ENCODE measurements around the gene WASHC1.
"Not testable (repeated sequence)": the region's sequence is repeated elsewhere in the genome, so short reads cannot be mapped to it uniquely, and the experiment has no call there.

WASHC1 gene, protein sequence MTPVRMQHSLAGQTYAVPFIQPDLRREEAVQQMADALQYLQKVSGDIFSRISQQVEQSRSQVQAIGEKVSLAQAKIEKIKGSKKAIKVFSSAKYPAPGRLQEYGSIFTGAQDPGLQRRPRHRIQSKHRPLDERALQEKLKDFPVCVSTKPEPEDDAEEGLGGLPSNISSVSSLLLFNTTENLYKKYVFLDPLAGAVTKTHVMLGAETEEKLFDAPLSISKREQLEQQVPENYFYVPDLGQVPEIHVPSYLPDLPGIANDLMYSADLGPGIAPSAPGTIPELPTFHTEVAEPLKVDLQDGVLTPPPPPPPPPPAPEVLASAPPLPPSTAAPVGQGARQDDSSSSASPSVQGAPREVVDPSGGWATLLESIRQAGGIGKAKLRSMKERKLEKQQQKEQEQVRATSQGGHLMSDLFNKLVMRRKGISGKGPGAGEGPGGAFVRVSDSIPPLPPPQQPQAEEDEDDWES

DNA sequence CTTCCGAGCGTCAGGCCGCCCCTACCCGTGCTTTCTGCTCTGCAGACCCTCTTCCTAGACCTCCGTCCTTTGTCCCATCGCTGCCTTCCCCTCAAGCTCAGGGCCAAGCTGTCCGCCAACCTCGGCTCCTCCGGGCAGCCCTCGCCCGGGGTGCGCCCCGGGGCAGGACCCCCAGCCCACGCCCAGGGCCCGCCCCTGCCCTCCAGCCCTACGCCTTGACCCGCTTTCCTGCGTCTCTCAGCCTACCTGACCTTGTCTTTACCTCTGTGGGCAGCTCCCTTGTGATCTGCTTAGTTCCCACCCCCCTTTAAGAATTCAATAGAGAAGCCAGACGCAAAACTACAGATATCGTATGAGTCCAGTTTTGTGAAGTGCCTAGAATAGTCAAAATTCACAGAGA, at the start of gene WASHC1:
Gene WASHC1 (minus strand): TSS at position 101 of the 400 bp plus-strand sequence. CDS start 4,457 bp downstream, outside the sequence.
- not testable (repeated sequence) for DNase-seq (ENCODE audit: low spot score)

DNA sequence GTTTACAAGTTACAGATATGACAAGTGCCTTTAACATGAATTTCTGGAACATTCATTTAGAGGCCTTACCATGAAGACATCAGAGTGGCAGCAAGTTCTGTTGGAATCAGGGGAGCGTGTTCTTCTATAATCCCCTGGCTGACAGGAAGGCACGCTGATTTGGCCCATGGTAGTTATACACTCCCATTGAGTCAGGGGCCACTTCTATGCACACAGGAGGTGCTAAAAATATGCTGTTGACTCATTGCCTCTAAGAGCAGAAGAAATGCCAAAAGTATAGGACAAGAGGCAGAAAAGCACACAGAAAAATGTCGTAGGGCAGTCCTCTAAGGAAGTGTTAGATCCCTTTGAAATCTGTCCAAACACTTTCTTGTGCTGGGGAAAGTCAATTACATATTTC, 49.1 kb upstream of the WASHC1 start:
- not testable (repeated sequence) for DNase-seq (ENCODE audit: low spot score)

DNA sequence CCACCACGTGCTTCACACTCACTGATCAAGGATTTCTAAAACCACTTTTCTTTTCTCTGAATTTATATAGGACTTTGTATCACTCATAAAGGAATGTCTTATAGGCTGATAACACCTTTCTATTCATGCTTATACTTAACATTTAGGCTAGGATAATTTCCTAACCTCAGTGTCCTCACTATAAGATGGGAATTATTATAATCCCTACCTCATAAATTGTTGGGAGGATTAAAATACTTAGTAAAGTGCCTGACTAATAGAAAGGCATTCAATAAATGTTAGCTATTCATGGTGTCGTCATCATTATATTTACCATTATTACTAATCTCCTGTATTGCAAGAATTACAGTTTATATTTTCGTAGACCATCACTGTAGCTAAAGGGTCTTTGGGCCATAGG, 47.1 kb upstream of the WASHC1 start:
- not testable (repeated sequence) for DNase-seq (ENCODE audit: low spot score)

DNA sequence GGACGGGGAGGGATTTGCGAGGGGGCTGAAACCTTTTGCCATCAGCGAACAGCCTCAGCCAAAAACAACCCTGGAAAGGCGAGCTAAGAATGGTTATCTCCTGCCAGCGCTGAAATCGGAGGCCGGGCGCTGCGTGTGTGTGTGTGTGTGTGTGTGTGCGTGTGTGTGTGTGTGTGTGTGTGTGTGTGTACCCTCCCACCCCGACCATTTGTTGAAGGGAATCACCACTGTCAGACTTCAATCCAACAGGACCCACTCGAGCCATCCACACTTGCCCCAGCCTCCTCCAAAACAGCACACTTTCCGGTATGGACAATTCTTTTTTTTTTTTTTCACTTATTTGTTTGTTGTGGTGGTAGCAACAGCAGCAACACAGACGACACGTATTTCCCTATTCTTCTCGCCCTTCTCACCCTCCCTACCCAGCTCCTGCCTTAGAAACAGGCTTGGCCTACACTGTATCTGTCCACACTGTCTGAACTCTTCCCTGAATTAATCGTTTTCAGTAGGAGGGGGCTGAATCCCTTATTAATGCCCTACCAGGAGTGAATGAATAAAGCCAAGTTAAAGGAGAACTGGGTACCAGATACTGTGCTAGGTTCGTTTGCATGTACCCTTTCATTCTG, 44.8 kb upstream of the WASHC1 start:
- not testable (repeated sequence) for DNase-seq (ENCODE audit: low spot score)

DNA sequence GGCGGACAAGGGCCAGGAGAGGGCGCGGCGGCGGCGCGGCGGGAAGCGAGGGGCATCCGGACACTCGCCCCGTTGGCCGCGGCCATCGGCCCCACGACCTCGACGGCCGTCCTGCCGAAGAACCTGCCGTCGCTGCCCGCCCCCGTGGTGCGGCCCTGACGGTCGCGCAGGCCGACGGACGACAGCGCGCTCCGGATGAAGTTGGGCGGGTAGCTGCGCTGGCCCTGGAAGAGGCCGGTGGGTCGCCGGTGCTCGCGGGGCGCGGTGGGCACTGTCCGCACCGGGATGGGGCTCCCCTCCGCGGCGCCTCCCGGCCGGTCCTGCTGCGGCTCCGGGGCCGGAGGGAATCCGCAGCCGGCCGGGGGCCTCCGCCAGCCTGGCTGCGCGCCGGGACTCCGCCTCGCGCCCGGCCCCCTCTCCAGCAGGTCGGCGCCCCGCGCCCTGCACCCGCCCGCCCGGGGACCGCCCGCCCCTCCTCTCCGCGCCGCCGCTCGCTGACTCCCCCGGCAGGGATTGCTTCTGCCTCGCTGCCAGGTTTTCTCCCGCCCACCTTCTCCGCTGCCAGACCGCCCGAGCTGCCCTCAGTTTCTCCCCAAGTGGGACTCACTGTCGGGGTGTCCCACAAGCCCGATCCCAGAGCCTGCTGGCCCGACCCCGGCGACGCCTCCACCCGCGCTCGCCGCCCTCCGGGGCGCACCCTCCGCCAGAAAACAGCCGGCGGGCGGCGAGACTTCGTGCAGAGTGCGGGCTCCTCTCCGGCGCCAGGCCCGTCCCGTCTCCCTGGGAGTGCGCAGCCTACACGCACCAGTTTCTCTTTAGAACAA, 44.0 kb upstream of the WASHC1 start:
- peak; percentile 61 for DNase-seq (ENCODE audit: low spot score)

DNA sequence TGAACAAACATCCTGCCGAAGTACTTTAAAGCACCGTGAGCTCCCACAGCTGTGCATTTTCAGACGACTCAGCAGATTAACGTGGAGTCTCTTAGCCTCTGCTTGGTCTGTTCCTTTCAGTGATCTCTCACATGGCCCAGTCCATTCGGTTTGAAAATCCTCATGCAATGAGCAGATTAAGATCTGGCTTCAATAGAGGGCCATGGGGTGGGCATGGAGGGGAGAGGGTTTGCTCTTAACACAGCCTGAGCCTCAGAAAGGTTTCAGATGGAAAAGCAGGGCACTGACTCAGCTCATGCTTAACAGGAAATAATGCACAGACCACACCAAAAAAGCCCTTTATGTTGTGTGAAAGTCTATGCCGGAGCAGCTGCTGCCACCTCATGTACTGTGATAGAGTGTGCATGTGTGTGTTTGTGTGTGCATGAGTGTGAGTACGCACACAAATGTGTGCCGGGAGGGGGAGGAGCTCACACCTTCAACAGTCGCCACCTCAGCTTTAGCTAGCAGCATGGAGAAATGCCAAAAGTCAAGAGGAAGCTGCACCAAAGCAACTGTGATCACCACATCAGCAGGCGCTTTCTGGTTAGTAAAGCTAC, 33.9 kb upstream of the WASHC1 start:
- not testable (repeated sequence) for DNase-seq (ENCODE audit: low spot score)

DNA sequence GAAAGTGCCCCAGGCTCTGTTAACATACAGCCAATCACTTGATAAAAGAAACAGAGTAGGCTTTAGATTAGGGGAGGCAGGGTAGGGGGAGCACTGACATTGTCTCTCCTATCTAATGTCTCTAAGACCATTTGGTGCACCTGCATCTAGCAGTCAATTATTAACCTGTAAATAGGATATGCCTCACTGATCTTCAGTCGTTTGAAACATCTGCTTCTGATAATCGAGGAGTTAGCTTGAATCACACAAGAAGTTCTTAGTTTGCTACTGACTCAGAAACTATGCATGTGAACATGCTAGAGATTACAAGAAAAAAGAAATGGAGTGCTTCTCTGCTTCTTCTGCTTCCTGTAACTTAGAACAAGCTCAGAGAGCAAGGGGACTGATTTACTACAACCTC, 23.4 kb upstream of the WASHC1 start:
- DNase-seq (ENCODE audit: low spot score), result not testable (repeated sequence)

DNA sequence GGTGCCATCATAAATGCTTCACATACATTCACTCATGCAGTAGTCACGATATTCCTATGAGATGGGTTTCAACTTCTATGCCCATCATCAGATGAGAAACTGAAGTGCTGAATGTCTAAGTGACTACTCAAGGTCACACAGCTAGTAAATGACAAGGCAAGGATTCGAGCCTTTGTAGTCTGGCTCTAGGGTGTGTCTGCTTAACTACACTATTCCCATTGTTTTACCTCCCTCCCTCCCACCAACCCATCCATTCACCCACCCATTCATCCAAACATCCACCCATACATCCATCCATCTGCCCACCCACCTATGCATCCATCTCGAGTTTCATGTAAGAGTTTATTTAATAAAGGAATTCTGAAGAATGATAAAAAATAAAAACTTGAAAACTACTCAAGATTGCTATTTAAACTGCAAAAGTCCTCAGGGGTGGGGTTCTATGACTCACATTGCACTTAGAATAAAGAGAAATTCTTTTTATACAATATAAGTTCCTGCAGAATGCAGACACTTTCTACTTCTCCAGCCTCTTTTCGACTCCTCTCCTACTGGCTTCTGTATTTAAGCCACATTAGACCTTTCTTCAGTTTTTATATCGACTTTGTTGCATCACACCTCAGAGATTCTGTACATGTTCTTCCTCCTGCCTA, 19.1 kb upstream of the WASHC1 start:
- DNase-seq (ENCODE audit: low spot score), result not testable (repeated sequence)

DNA sequence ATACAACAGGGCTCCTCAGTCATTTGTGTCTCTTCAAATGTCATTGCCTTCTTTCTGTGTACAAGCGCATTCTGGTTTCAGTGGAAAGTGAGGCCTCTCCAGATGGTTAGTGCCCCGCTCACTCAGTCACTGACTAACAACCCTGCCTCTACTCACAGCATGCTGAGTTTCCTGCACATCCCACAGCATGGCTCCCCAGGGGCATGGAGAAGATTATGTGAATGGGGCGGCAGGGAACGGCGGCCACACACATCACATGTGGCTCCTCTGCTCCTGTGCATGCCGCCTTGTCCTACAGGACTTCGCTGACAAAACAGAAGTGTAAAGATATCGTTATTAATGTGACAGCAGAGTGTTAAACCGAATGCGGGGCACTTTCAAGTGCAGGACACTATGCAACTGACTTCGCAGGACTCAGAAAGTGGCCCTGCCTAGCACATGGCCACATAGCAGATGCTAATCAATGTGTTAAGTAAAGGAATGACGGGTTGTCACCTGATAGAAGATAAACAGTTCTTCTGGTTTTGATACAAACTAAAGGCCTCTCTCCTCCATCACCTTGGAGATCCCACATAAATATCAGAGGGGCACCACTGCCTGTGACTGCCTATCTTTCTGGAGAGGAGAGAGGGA, 17.5 kb upstream of the WASHC1 start:
- not testable (repeated sequence) for DNase-seq (ENCODE audit: low spot score)

DNA sequence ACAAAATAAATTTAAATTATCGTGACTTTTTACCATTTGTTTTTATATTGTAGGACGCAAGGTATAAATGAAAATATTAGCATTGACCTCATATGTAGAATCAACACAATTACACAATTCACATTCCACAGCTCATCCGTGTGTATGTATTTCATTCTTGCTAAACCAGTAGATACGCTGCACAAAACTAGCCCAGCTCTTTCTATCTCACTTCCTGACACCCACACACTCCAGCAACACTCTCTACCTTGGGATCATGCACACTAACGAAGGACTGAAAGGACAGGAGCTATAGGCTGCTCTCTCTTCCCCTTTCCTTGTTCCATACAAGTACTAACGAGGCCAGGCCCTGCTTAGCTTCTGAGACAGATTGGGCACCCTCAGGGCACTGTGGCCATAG, 16.9 kb upstream of the WASHC1 start:
- peak; percentile 4 for DNase-seq (ENCODE audit: low spot score)

DNA sequence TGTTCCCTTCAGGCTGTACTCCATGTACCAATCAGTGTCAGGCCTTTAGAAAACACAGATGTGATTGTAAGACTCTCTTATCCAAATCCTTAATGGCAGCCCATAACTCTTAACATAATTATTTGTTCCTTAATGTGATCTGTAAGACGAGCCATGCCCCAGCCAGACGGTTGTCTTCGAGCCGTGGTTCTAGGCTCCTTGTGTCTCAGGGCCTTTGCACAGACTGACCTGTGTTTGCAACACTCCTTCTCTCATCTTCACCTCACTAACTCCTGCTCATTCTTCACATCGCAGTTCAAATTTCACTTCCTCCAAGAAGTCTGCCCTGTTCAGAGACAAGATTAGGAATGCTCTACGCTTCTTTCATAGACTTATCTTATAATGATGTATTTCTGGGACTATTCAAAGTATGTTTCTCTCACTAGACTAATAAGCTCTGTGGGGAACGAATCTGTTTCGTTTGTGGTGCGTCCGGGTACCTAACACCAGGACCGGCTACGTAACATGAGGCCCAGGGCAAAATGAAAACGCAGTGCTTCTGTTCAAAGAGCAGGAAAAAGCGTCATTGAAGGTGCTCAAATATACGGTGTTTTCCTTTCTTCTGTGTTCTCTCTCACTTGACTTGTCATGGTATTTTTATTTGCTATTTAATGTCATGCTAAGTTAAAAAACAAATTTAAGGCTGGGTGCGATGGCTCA, 16.1 kb upstream of the WASHC1 start:
- peak; percentile 3 for DNase-seq (ENCODE audit: low spot score)

DNA sequence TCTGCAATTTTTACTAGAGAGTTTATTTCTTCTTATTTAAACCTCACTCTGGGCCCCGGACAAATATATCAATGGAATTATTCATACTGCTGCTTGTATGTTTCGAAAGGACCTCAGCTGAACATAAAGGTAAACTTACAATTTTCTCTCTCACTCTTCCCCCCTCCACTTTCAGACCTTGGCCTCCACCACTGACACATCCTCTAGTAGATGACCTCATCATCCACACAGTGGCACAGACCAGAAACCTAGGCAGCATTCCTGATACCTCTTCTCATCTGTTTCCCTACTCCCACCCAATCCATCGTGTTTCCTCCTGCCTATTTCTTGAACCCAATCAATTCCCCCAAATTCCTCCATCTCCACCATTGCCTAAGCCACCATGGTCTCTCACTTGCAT, 15.2 kb upstream of the WASHC1 start:
- DNase-seq (ENCODE audit: low spot score), result not testable (repeated sequence)

DNA sequence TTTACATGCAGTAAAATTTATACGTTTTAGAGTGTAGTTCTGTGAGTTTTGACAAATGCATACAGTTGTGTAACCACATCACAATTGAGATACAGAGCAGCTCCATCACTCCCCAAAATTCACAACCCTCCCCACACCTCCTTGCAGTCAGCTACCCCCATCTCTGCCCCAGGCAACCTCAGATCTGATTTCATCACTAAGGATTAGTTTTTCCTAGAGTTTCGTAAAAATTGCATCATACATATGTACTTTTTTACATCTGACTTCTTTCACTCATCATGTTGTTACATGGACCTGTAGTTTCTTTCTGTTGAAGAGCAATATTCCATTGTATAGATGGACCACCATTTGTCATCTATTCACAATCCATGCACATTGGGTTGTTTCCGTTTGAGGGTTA, 14.4 kb upstream of the WASHC1 start:
- DNase-seq (ENCODE audit: low spot score), result not testable (repeated sequence)

DNA sequence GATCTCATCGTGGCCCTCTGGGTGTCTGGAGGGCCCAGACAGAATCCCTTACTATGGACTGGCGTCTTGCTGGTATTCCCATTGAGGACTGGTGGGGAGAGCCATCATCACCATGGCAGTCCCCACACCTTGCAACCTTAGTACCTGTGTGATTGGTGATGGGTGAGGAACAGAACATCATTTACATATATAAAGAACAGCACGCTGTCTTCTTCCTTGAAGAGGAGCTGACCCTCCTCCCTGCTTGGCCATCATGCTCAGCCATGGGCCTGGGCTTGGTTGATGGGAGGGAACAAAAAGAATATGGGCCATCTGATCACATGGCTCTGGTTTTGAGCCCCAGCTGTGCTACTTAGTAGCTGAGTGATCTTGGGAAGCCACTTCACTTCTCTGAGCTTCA, 13.9 kb upstream of the WASHC1 start:
- not testable (repeated sequence) for DNase-seq (ENCODE audit: low spot score)

DNA sequence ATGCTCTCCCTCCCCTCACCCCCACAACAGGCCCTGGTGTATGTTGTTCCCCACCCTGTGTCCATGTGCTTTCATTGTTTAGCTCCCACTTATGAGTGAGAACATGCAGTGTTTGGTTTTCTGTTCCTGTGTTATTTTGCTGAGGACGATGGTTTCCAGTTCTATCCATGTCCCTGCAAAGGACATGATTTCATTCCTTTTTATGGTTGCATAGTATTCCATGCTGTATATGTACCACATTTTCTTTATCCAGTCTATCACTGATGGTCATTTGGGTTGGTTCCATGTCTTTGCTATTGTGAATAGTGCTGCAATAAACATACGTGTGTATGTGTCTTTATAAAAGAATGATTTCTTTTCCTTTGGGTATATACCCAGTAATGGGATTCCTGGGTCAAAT, 12.6 kb upstream of the WASHC1 start:
- not testable (repeated sequence) for DNase-seq (ENCODE audit: low spot score)

DNA sequence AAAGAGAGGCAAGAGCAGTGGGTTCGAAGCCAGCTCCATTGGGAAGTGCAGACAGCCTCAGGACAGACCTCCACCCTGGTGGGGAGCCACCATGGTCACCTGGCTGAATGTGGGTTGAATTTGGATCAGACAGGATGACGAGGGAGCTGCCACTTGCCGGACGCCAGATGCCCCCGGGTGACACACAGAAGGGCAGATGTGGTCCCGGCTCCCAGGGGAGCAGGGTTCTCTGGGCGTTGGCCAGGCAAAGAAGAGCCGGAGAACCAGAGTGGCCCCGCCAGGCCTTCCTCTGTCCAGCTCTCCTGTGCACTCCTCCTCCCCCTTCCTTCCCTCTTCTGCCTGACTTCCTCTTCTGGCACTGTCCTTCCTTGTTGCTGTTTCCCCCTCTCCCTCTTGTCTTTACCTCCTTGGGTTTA, 12.0 kb upstream of the WASHC1 start:
- not testable (repeated sequence) for DNase-seq (ENCODE audit: low spot score)

DNA sequence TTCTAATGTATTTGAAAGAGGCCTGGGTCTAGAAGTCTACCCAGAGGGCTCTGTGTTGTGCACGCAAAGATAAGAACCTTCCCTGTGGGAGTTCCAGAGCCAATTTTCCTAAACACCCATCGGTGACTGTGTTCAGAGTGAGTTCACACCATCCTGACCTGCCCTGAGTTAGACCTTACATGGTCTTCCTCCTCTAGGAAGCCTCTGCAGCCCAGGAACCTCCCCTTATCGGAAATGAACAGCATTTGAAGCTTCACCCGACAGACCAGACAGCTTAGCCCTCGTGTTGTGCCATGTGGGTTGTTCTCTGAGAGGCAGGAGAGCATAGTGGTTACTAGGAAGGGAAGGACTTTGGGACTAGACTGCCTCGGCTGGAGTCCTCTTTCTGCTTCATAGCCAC, 3.1 kb upstream of the WASHC1 start:
- DNase-seq (ENCODE audit: low spot score), result not testable (repeated sequence)

DNA sequence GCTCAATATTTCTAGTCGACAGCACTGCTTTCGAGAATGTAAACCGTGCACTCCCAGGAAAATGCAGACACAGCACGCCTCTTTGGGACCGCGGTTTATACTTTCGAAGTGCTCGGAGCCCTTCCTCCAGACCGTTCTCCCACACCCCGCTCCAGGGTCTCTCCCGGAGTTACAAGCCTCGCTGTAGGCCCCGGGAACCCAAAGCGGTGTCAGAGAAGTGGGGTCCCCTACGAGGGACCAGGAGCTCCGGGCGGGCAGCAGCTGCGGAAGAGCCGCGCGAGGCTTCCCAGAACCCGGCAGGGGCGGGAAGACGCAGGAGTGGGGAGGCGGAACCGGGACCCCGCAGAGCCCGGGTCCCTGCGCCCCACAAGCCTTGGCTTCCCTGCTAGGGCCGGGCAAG, 481 bp downstream of the WASHC1 start:
- not testable (repeated sequence) for DNase-seq (ENCODE audit: low spot score)

DNA sequence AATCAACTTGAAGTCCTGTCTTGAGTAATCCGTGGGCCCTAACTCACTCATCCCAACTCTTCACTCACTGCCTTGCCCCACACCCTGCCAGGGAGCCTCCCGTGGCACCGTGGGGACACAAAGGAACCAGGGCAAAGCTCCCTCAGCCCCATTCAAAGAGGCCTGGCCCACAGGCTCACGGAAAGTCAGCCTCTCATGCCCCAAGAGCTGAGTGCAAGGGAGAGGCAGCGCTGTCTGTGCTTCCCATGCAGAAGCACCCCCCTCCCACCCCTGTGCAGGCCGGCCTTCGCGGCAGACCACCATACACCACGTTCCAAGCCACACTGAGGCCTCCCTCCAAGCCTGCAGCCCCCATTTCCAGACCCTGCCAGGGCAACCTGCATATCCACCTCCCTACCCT, 7.6 kb downstream of the WASHC1 start:
- not testable (repeated sequence) for DNase-seq (ENCODE audit: low spot score)

DNA sequence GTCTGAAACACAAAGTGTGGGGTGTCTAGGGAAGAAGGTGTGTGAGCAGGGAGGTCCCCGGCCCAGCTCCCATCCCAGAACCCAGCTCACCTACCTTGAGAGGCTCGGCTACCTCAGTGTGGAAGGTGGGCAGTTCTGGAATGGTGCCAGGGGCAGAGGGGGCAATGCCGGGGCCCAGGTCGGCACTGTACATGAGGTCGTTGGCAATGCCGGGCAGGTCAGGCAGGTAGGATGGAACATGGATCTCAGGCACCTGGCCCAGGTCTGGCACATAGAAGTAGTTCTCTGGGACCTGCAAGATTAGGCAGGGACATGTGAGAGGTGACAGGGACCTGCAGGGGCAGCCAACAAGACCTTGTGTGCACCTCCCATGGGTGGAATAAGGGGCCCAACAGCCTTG, 12.4 kb downstream of the WASHC1 start:
- DNase-seq (ENCODE audit: low spot score), result not testable (repeated sequence)

All from D341Med (cell line).